ENCODE data around the gene FRMPD2.

FRMPD2 gene

DNA sequence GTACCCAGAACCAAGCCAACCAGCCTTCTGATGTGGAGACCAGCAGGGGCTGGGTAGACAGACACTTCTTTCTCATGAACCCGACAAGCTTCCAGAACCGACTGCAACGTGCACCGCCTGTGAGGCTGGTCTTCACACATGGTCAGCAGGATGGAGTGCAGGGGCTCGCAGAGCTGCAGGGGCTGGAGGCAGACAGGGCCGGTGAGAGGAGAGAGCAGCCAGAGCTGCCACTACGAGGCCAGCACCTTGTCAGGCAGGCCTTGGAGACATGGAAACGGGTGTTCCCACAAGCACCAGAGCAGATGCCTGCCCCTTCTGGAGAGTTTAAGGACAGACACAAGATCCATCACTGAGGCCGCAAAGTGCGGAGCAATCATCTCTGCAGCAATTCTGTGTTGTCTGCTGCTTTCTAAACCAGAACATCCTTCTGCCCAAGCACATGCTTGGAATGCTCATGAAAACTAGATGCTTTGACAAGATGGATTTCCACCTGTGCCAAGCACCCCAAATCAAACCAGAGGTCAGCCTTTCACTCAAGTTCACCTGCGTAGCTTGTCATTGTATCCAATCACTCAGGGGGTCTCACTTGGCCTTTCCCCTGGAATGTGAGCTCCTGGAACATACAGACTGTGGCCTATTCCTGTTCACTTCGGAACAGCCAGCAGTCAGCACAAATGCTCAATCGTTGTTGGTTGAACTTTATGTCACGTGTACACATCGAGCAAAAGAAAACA is 32.2 kb downstream of the FRMPD2 start:
- TF ChIP-seq, protein P1, sequence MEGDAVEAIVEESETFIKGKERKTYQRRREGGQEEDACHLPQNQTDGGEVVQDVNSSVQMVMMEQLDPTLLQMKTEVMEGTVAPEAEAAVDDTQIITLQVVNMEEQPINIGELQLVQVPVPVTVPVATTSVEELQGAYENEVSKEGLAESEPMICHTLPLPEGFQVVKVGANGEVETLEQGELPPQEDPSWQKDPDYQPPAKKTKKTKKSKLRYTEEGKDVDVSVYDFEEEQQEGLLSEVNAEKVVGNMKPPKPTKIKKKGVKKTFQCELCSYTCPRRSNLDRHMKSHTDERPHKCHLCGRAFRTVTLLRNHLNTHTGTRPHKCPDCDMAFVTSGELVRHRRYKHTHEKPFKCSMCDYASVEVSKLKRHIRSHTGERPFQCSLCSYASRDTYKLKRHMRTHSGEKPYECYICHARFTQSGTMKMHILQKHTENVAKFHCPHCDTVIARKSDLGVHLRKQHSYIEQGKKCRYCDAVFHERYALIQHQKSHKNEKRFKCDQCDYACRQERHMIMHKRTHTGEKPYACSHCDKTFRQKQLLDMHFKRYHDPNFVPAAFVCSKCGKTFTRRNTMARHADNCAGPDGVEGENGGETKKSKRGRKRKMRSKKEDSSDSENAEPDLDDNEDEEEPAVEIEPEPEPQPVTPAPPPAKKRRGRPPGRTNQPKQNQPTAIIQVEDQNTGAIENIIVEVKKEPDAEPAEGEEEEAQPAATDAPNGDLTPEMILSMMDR (conservative IDR thresholded peaks at IDR 0.05; ENCODE audit: low read length) = no peak
- TF ChIP-seq EZH2phosphoT487 (IDR thresholded peaks at IDR 0.05; ENCODE audit: borderline replicate concordance) = no peak
- Histone ChIP-seq H3K79me2 (ENCODE audit: insufficient read depth, low read length) (no peaks in the 10 kb centered on the region), H3K9ac (ENCODE audit: low read depth, low read length, poor library complexity, severe bottlenecking) (no peak overlapping the region), H3K4me1 (ENCODE audit: insufficient read depth, low read length, poor library complexity, severe bottlenecking) (no peaks in the 10 kb centered on the region), H4K20me1 (ENCODE audit: insufficient read depth, low read length, poor library complexity, severe bottlenecking) (no peaks in the 10 kb centered on the region), H3F3A (ENCODE audit: low read depth) (no peaks in the 10 kb centered on the region), H3K27me3 (ENCODE audit: insufficient read depth, low read length, poor library complexity, severe bottlenecking) (no peaks in the 10 kb centered on the region), H3K4me2 (ENCODE audit: low read depth, low read length, poor library complexity, severe bottlenecking) (no peak overlapping the region), H2AFZ (ENCODE audit: low read length) (no peak overlapping the region), H3K9me3 (ENCODE audit: insufficient read depth, low read depth, low read length) (no peaks in the 10 kb centered on the region), H3K4me3 (ENCODE audit: low read length, poor library complexity, severe bottlenecking) (no peak overlapping the region), H3K9me2 (replicated peaks; ENCODE audit: low read depth, low read length) (no peaks in the 10 kb centered on the region), H3K36me3 (ENCODE audit: insufficient read depth, low read length) (no peaks in the 10 kb centered on the region)

DNA sequence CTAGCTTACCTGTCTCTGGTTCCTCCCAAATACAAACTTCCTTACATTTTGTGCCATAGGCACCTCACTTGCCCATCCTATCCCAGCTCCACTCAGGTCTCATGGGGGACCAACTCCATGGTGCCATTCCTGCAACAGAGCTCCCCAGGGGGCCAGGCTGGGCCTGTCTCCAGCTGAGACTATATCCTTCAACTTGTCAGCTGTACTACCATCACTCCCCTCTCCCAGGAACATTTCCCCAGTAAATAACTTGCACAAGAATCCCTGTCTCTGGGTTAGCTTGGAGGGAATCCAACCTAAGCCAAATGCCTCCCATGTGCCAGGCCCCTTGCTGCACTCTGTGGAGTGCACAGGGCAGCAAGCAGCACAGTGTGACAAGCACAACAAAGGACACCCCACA is 33.2 kb downstream of the FRMPD2 start:
- Histone ChIP-seq H3K36me3 (ENCODE audit: insufficient read depth, low read length) (no peaks in the 10 kb centered on the region), H3K4me1 (ENCODE audit: insufficient read depth, low read length, poor library complexity, severe bottlenecking) (no peaks in the 10 kb centered on the region), H2AFZ (ENCODE audit: low read length) (no peak overlapping the region), H3K4me3 (ENCODE audit: low read length, poor library complexity, severe bottlenecking) (no peak overlapping the region), H3K27me3 (ENCODE audit: insufficient read depth, low read length, poor library complexity, severe bottlenecking) (no peaks in the 10 kb centered on the region), H3K9me3 (ENCODE audit: insufficient read depth, low read depth, low read length) (no peaks in the 10 kb centered on the region), H3F3A (ENCODE audit: low read depth) (no peaks in the 10 kb centered on the region), H3K9ac (ENCODE audit: low read depth, low read length, poor library complexity, severe bottlenecking) (no peak overlapping the region), H4K20me1 (ENCODE audit: insufficient read depth, low read length, poor library complexity, severe bottlenecking) (no peaks in the 10 kb centered on the region), H3K79me2 (ENCODE audit: insufficient read depth, low read length) (no peaks in the 10 kb centered on the region), H3K4me2 (ENCODE audit: low read depth, low read length, poor library complexity, severe bottlenecking) (no peak overlapping the region), H3K9me2 (replicated peaks; ENCODE audit: low read depth, low read length) (no peaks in the 10 kb centered on the region)
- TF ChIP-seq EZH2phosphoT487 (IDR thresholded peaks at IDR 0.05; ENCODE audit: borderline replicate concordance) = no peak
- TF ChIP-seq, protein P1 (conservative IDR thresholded peaks at IDR 0.05; ENCODE audit: low read length) = no peak

DNA sequence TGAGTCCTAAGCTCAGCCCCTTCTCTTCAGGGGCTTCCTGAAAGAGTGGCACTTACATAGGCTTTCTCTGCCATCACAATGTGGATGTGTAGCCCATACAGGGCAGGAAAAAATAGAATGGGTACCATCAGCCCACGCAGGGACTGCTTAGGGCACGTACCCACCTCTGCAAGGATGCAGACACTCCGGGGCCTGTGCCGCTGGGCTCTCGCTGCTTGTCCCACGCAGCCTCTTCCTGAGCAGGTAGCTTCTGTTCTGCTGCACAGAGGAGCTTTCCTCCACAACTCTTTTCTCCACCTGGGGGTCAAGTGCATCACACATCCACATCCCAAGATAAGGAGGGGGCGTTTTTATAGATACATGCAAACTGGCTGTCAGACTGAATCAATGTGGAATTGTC is 34.3 kb downstream of the FRMPD2 start:
- no peak overlapping the region for H3K4me3 ChIP-seq (ENCODE audit: low read length, poor library complexity, severe bottlenecking)
- no peak for TF ChIP-seq EZH2phosphoT487 (IDR thresholded peaks at IDR 0.05; ENCODE audit: borderline replicate concordance)
- TF ChIP-seq, protein P1 (conservative IDR thresholded peaks at IDR 0.05; ENCODE audit: low read length) = no peak
- H3K4me2 ChIP-seq (ENCODE audit: low read depth, low read length, poor library complexity, severe bottlenecking) = no peak overlapping the region
- H3K9me2 ChIP-seq (replicated peaks; ENCODE audit: low read depth, low read length) = no peaks in the 10 kb centered on the region
- no peaks in the 10 kb centered on the region for H3K79me2 ChIP-seq (ENCODE audit: insufficient read depth, low read length)
- H2AFZ ChIP-seq (ENCODE audit: low read length) = no peak overlapping the region
- H3K36me3 ChIP-seq (ENCODE audit: insufficient read depth, low read length) = no peaks in the 10 kb centered on the region
- H3K9me3 ChIP-seq (ENCODE audit: insufficient read depth, low read depth, low read length) = no peaks in the 10 kb centered on the region
- no peaks in the 10 kb centered on the region for H4K20me1 ChIP-seq (ENCODE audit: insufficient read depth, low read length, poor library complexity, severe bottlenecking)
- no peaks in the 10 kb centered on the region for H3K27me3 ChIP-seq (ENCODE audit: insufficient read depth, low read length, poor library complexity, severe bottlenecking)
- H3F3A ChIP-seq (ENCODE audit: low read depth) = no peaks in the 10 kb centered on the region
- H3K9ac ChIP-seq (ENCODE audit: low read depth, low read length, poor library complexity, severe bottlenecking) = no peak overlapping the region
- no peaks in the 10 kb centered on the region for H3K4me1 ChIP-seq (ENCODE audit: insufficient read depth, low read length, poor library complexity, severe bottlenecking)

All from Loucy (cell line).